ENCODE data around the gene BHMT2. TPM values are rescaled to one million over a fixed set of nuclear protein-coding genes. Genes with fewer than 3 reads are reported as not detected.

The BHMT2 gene
- total RNA-seq, 4 donors from 2014 or later: 1.5 to 13.9 (median 5.1) TPM

DNA sequence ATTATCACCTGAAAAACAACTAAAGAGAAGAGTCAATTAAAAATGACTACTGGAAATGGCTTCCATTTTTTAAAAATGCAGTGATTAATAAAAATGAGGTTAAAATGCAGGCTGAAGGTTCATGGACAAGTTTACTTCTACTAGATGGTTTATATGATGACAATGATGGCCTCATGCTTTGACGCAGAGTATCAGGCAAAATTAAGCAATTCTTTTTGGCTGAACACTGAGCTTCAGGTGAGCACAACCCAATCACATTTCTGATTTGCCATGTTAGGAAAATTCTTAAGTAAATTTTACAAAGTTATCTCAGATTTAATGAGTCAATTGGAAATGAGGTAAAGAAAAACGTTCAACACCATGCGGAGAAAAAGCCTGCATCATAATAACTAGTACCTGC lies 22.4 kb upstream of the BHMT2 start:
- Histone ChIP-seq H3K9me3 (no peaks in the 10 kb centered on the region), H3K36me3 (no peaks in the 10 kb centered on the region), H3K4me3 (no peak overlapping the region), H3K27ac (no peak overlapping the region), H3K27me3 (no peaks in the 10 kb centered on the region), H3K4me1 (no peaks in the 10 kb centered on the region)
- intact Hi-C loops (cut with DNase I): no loop called here
- TF ChIP-seq, protein P1, sequence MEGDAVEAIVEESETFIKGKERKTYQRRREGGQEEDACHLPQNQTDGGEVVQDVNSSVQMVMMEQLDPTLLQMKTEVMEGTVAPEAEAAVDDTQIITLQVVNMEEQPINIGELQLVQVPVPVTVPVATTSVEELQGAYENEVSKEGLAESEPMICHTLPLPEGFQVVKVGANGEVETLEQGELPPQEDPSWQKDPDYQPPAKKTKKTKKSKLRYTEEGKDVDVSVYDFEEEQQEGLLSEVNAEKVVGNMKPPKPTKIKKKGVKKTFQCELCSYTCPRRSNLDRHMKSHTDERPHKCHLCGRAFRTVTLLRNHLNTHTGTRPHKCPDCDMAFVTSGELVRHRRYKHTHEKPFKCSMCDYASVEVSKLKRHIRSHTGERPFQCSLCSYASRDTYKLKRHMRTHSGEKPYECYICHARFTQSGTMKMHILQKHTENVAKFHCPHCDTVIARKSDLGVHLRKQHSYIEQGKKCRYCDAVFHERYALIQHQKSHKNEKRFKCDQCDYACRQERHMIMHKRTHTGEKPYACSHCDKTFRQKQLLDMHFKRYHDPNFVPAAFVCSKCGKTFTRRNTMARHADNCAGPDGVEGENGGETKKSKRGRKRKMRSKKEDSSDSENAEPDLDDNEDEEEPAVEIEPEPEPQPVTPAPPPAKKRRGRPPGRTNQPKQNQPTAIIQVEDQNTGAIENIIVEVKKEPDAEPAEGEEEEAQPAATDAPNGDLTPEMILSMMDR (IDR thresholded peaks at IDR 0.05): no peak
- no peak for TF ChIP-seq POLR2A (IDR thresholded peaks at IDR 0.05)
- 82 to 86% methylated on average over 3 of the region's 3 CpGs for WGBS, 2 donors
- no peak for DNase-seq

DNA sequence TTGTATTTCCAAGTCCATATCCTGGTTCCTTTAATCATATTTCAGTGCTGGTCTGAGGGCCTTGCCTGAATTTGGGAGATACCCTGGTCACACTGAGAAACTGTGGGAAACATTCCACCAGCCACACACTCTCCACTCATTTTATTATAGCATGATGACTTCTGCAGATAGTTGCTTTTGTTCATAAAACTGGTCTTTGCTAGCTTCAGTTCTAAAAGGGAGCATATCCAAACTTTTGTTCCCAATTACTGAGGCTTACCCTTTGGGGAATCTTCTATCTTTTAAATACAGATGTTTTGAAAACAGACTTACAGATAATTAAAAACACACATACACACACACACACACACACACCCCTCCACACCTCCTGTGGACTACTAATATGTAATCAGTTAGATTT lies 21.1 kb upstream of the BHMT2 start:
- TF ChIP-seq, protein P1 (IDR thresholded peaks at IDR 0.05): no peak
- TF ChIP-seq POLR2A (IDR thresholded peaks at IDR 0.05): no peak
- no peak for DNase-seq
- no peak overlapping the region for H3K27ac ChIP-seq
- H3K36me3 ChIP-seq: no peaks in the 10 kb centered on the region
- no peaks in the 10 kb centered on the region for H3K4me1 ChIP-seq
- no peaks in the 10 kb centered on the region for H3K9me3 ChIP-seq
- intact Hi-C loops (cut with DNase I): no loop called here
- no peaks in the 10 kb centered on the region for H3K27me3 ChIP-seq
- no peak overlapping the region for H3K4me3 ChIP-seq

DNA sequence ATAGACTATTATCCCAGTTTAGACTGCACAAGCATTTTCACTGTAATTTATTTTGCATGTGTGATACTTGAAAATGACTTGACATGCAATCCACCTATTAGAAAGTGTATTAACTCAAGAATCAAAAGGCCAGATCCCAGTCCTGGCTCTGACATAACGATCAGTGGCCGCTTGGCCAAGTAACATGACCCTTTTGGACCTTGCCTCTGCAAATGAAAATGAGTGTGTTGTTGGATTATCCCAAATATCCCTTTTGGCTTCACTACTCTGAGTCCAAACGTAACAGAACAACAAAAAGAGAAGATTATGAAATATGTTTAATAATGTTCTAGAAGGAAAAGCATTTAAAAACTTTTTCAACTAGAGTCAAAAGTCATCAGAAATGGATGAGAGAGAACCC lies 19.1 kb upstream of the BHMT2 start:
- no peak for DNase-seq
- Histone ChIP-seq H3K4me3 (no peak overlapping the region), H3K27ac (no peak overlapping the region), H3K4me1 (no peaks in the 10 kb centered on the region), H3K36me3 (no peaks in the 10 kb centered on the region), H3K27me3 (no peaks in the 10 kb centered on the region), H3K9me3 (no peaks in the 10 kb centered on the region)
- WGBS, 2 donors: 61 to 63% methylated on average over 3 of the region's 3 CpGs
- no peak for TF ChIP-seq POLR2A (IDR thresholded peaks at IDR 0.05)
- TF ChIP-seq, protein P1 (IDR thresholded peaks at IDR 0.05): no peak
- intact Hi-C loops (cut with DNase I): no loop called here

DNA sequence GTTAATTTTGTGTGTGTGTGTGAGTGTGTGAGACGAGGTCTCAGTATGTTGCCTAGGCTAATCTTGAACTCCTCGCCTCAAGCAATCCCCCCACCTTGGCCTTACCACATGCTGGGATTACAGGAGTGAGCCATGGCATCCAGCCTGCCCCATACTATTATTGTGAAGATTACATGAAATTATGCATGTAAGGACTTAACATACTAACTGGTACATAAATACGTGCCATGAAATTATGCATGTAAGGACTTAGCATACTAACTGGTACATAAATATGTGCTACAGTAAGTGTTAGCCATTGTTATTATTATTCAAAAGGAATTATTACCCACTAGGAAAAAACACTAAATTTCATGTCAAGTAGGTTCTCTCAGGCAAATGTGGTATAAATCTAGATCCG lies 16.2 kb upstream of the BHMT2 start:
- H3K27me3 ChIP-seq: no peaks in the 10 kb centered on the region
- intact Hi-C loops (cut with DNase I): no loop called here
- H3K9me3 ChIP-seq: no peaks in the 10 kb centered on the region
- H3K36me3 ChIP-seq: no peaks in the 10 kb centered on the region
- TF ChIP-seq, protein P1 (IDR thresholded peaks at IDR 0.05): no peak
- TF ChIP-seq POLR2A (IDR thresholded peaks at IDR 0.05): no peak
- no peak for DNase-seq
- 85 to 88% methylated on average over 4 of the region's 4 CpGs for WGBS, 2 donors
- H3K4me3 ChIP-seq: no peak overlapping the region
- no peaks in the 10 kb centered on the region for H3K4me1 ChIP-seq
- H3K27ac ChIP-seq: no peak overlapping the region

DNA sequence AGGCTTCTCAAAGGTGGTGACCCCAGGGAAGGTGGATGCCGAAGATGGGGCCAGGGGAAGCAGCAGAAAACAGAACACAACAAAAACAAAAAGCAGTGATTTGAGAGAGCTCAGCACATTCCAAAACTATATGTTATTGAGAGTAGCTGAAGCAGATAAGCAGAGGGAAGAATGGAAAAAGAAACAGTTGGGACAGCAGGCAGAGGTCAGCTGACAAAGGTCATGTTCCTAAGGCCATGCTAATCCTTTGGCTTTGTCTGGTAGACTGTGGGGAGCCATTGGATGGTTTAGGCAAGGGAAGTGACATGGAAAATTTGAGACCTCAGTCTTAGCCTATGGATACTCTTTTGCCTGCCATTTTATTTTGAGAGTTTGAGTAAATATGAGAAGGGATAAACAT lies 14.6 kb upstream of the BHMT2 start:
- DNase-seq: no peak
- 76 to 79% methylated on average over 1 of the region's 1 CpG for WGBS, 2 donors
- no peaks in the 10 kb centered on the region for H3K9me3 ChIP-seq
- no peaks in the 10 kb centered on the region for H3K36me3 ChIP-seq
- TF ChIP-seq, protein P1 (IDR thresholded peaks at IDR 0.05): no peak
- no peak for TF ChIP-seq POLR2A (IDR thresholded peaks at IDR 0.05)
- no peaks in the 10 kb centered on the region for H3K27me3 ChIP-seq
- no peak overlapping the region for H3K4me3 ChIP-seq
- no peak overlapping the region for H3K27ac ChIP-seq
- intact Hi-C loops (cut with DNase I): no loop called here
- H3K4me1 ChIP-seq: no peaks in the 10 kb centered on the region

All from esophagus squamous epithelium (tissue), 5 donors.